ENCODE results near the gene LRP1. TPM values are rescaled to one million over a fixed set of nuclear protein-coding genes. Genes with fewer than 3 reads are reported as not detected.
A peak's percentile ranks its signal among the peaks of the same experiment; 100 is the strongest.

Gene LRP1
- total RNA-seq, 1 donor from 2014 or later = 708 TPM

GRCh38 chr12:57176846-57177245 is 48.6 kb downstream of the LRP1 start:
- Histone ChIP-seq H3K4me1 (no peaks in the 10 kb centered on the region), H3K4me3 (no peak overlapping the region), H3K9me3 (no peaks in the 10 kb centered on the region), H3K27ac (no peak overlapping the region), H3K27me3 (no peaks in the 10 kb centered on the region), H3K36me3 (peaks cover 77 to 94% of the 10 kb centered on the region in 2 donors)
- TF ChIP-seq CTCF (IDR thresholded peaks at IDR 0.05) = no peak
- DNase-seq (ENCODE audit: low spot score in 2 of 2) = no peak
- intact Hi-C loops (cut with DNase I) = loop anchor here (2.0 kb wide), 2 partner anchors 24 to 106 kb away; no protein-coding TSS in a partner anchor

GRCh38 chr12:57177354-57177753 is 49.1 kb downstream of the LRP1 start:
- intact Hi-C loops (cut with DNase I) = loop anchor here (2.0 kb wide), 2 partner anchors 25 to 107 kb away; no protein-coding TSS in a partner anchor
- no peak for TF ChIP-seq CTCF (IDR thresholded peaks at IDR 0.05)
- peaks cover 82 to 94% of the 10 kb centered on the region in 2 donors for H3K36me3 ChIP-seq
- no peak for DNase-seq (ENCODE audit: low spot score in 2 of 2)
- no peaks in the 10 kb centered on the region for H3K4me1 ChIP-seq
- H3K4me3 ChIP-seq = no peak overlapping the region
- no peaks in the 10 kb centered on the region for H3K9me3 ChIP-seq
- H3K27me3 ChIP-seq = no peaks in the 10 kb centered on the region
- peak overlapping the region in 1 of 2 donors; percentile 9 for H3K27ac ChIP-seq

- Histone ChIP-seq H3K27me3 (no peaks in the 10 kb centered on the region), H3K27ac (no peak overlapping the region), H3K9me3 (no peaks in the 10 kb centered on the region), H3K4me1 (no peaks in the 10 kb centered on the region), H3K36me3 (peaks cover 76 to 88% of the 10 kb centered on the region in 2 donors), H3K4me3 (no peak overlapping the region)
- intact Hi-C loops (cut with DNase I) = no loop called here
- DNase-seq (ENCODE audit: low spot score in 2 of 2) = no peak
- no peak for TF ChIP-seq CTCF (IDR thresholded peaks at IDR 0.05)
Observed at GRCh38 chr12:57178213-57178612, 49.9 kb downstream of the LRP1 start.

- no peaks in the 10 kb centered on the region for H3K27me3 ChIP-seq
- H3K9me3 ChIP-seq = no peaks in the 10 kb centered on the region
- intact Hi-C loops (cut with DNase I) = no loop called here
- H3K4me3 ChIP-seq = no peak overlapping the region
- no peaks in the 10 kb centered on the region for H3K4me1 ChIP-seq
- DNase-seq (ENCODE audit: low spot score in 2 of 2) = no peak
- H3K27ac ChIP-seq = peak overlapping the region in 1 of 2 donors; percentile 4
- peaks cover 84 to 88% of the 10 kb centered on the region in 2 donors for H3K36me3 ChIP-seq
- TF ChIP-seq CTCF (IDR thresholded peaks at IDR 0.05) = no peak
Observed at GRCh38 chr12:57179331-57180086, 51.2 kb downstream of the LRP1 start.

GRCh38 chr12:57180321-57180989 is 52.2 kb downstream of the LRP1 start:
- intact Hi-C loops (cut with DNase I) = no loop called here
- peaks cover 87 to 88% of the 10 kb centered on the region in 2 donors for H3K36me3 ChIP-seq

More at GRCh38 chr12:57180321-57180989, 52.2 kb downstream of the LRP1 start:
- H3K4me1 ChIP-seq = no peaks in the 10 kb centered on the region
- no peaks in the 10 kb centered on the region for H3K27me3 ChIP-seq
- no peak overlapping the region for H3K4me3 ChIP-seq
- no peak for DNase-seq (ENCODE audit: low spot score in 2 of 2)
- TF ChIP-seq CTCF (IDR thresholded peaks at IDR 0.05) = no peak
- H3K9me3 ChIP-seq = no peaks in the 10 kb centered on the region
- peak overlapping the region in 1 of 2 donors; percentile 4 for H3K27ac ChIP-seq
